NB4 (cell line): ENCODE data around the gene FKBP2.

Experiments used
- DNase-seq: peaks from one replicate; pipeline ENCODE4 v3.0.0; 2010; ENCODE audit warnings: low read depth
- H3K4me3 ChIP-seq: one replicate; pipeline ENCODE4 v1.5.1; 2011; ENCODE audit warnings: mild to moderate bottlenecking, low read depth, low read length, moderate library complexity
- MYC ChIP-seq: IDR thresholded peaks from 2 replicates; pipeline ENCODE4 v1.6.1; 2011; ENCODE audit warnings: low read depth, low read length
- POLR2A ChIP-seq: IDR thresholded peaks from 2 replicates; pipeline ENCODE4 v1.6.1; 2011; ENCODE audit warnings: mild to moderate bottlenecking; ENCODE audit not compliant: insufficient read length; ENCODE audit errors: extremely low read depth
- TF ChIP-seq, protein P1 (sequence below): IDR thresholded peaks from 2 replicates; pipeline ENCODE4 v1.6.1; 2011; ENCODE audit warnings: low read depth, low read length
- TF ChIP-seq, protein P2 (sequence below): IDR thresholded peaks from one replicate; pipeline ENCODE4 v1.5.1; 2012; ENCODE audit warnings: low read depth, low read length

The FKBP2 gene

GRCh38 chr11:64220798-64221197 lies 20.1 kb upstream of the FKBP2 start:
- TF ChIP-seq, protein P1, sequence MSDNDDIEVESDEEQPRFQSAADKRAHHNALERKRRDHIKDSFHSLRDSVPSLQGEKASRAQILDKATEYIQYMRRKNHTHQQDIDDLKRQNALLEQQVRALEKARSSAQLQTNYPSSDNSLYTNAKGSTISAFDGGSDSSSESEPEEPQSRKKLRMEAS: no peak
- TF ChIP-seq, protein P2, sequence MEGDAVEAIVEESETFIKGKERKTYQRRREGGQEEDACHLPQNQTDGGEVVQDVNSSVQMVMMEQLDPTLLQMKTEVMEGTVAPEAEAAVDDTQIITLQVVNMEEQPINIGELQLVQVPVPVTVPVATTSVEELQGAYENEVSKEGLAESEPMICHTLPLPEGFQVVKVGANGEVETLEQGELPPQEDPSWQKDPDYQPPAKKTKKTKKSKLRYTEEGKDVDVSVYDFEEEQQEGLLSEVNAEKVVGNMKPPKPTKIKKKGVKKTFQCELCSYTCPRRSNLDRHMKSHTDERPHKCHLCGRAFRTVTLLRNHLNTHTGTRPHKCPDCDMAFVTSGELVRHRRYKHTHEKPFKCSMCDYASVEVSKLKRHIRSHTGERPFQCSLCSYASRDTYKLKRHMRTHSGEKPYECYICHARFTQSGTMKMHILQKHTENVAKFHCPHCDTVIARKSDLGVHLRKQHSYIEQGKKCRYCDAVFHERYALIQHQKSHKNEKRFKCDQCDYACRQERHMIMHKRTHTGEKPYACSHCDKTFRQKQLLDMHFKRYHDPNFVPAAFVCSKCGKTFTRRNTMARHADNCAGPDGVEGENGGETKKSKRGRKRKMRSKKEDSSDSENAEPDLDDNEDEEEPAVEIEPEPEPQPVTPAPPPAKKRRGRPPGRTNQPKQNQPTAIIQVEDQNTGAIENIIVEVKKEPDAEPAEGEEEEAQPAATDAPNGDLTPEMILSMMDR: no peak
- no peak overlapping the region for H3K4me3 ChIP-seq
- DNase-seq: no peak

- TF ChIP-seq MYC (no peak), POLR2A (no peak)
- TF ChIP-seq, protein P1: no peak
- TF ChIP-seq, protein P2: no peak
- no peak overlapping the region for H3K4me3 ChIP-seq
- peak; percentile 37 for DNase-seq
These were observed 18.3 kb upstream of the FKBP2 start for GRCh38 chr11:64222651-64223000.

GRCh38 chr11:64223001-64223651 lies 17.8 kb upstream of the FKBP2 start:
- TF ChIP-seq, protein P1: no peak
- TF ChIP-seq POLR2A: no peak
- no peak for TF ChIP-seq MYC
- TF ChIP-seq, protein P2: no peak
- no peak overlapping the region for H3K4me3 ChIP-seq
- no peak for DNase-seq

- H3K4me3 ChIP-seq: no peak overlapping the region
- DNase-seq: no peak
- TF ChIP-seq MYC (no peak), POLR2A (no peak)
- TF ChIP-seq, protein P1: no peak
- TF ChIP-seq, protein P2: no peak
These were observed 16.6 kb upstream of the FKBP2 start for GRCh38 chr11:64224151-64224890.

DNA sequence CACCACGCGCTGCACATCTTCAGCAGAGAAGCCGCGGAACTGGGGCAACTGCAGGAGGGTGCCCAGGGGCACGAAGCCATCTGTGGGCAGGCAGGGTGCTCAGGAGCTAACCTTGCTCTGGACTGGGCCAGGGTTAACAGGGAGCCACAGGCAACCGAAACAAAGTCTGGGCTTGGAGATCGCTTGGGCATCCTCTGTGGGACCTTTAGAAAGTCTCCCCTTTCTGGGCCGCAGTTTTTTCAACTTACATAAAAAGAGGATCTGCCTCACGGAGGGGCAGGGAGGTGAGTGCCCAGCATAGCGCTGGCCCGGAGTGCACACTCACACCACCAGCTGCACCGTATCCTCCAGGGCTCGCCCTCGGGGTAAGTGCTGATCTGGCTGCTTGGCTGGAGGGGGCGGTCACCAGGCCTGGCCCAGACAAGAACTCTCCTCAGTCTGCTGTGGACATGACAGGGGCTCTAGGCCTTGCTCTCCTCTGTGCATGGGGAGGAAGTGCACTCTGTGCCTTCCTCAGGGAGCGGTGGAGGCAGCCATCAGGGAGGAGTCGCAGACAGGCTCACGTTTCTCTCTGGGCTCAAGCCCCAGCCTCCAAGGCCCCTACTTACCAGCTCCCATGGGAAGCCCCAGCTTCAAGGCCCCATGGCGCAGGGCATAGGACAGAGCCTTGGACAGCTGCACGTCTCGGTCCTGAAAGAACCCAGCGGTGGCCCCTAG lies 15.8 kb upstream of the FKBP2 start:
- H3K4me3 ChIP-seq: peak overlapping the region; percentile 83
- DNase-seq: peak; percentile 49
- TF ChIP-seq, protein P1: no peak
- TF ChIP-seq POLR2A (no peak), MYC (no peak)
- TF ChIP-seq, protein P2: no peak
